Measurements from ENCODE around the gene TTC21A. TPM values are rescaled to one million over a fixed set of nuclear protein-coding genes. Genes with fewer than 3 reads are reported as not detected.

TTC21A gene
- total and polyA plus RNA-seq, 7 donors = 0.60 to 7.1 (median 4.3) TPM

- no peaks in the 10 kb centered on the region for H3K9me3 ChIP-seq
- no peak for DNase-seq
- no peak overlapping the region for H3K27ac ChIP-seq
- no peaks in the 10 kb centered on the region for H3K27me3 ChIP-seq
- intact Hi-C loops (cut with DNase I) = loop anchor here (2.0 kb wide), 1 partner anchor 190 kb away; no protein-coding TSS in a partner anchor
- 81 to 85% methylated on average over 5 of the region's 5 CpGs for WGBS, 2 donors
- peaks cover 0 to 39% (median 29%) of the 10 kb centered on the region in 4 donors for H3K4me1 ChIP-seq
- H3K36me3 ChIP-seq = peaks cover 5 to 58% (median 30%) of the 10 kb centered on the region in 4 donors
- TF ChIP-seq CTCF (IDR thresholded peaks at IDR 0.05) (peak in 3 of 4 experiments; percentile 18 to 58 (median 35)), POLR2A (IDR thresholded peaks at IDR 0.05) (no peak)
- H3K4me3 ChIP-seq = no peak overlapping the region
These were observed 6.3 kb upstream of the TTC21A start for GRCh38 chr3:39101022-39101689.

- intact Hi-C loops (cut with DNase I) = no loop called here
These were observed 4.8 kb upstream of the TTC21A start for GRCh38 chr3:39102504-39103323.

GRCh38 chr3:39103324-39103693 lies 4.2 kb upstream of the TTC21A start:
- H3K36me3 ChIP-seq = peaks cover 3 to 37% (median 19%) of the 10 kb centered on the region in 4 donors
- intact Hi-C loops (cut with DNase I) = no loop called here
- WGBS, 2 donors = 79 to 82% methylated on average over 4 of the region's 4 CpGs
- H3K27ac ChIP-seq = no peak overlapping the region
- TF ChIP-seq EP300 (IDR thresholded peaks at IDR 0.05) = no peak
- TF ChIP-seq POLR2AphosphoS5 (IDR thresholded peaks at IDR 0.05) = no peak
- no peak for TF ChIP-seq CTCF (IDR thresholded peaks at IDR 0.05)
- no peak for TF ChIP-seq POLR2A (IDR thresholded peaks at IDR 0.05)
- H3K27me3 ChIP-seq = no peaks in the 10 kb centered on the region
- H3K4me3 ChIP-seq = no peak overlapping the region
- H3K9me3 ChIP-seq = no peaks in the 10 kb centered on the region
- peaks cover 0 to 52% (median 39%) of the 10 kb centered on the region in 4 donors for H3K4me1 ChIP-seq
- DNase-seq = no peak

More at GRCh38 chr3:39102504-39103323, 4.8 kb upstream of the TTC21A start:
- Histone ChIP-seq H3K27me3 (no peaks in the 10 kb centered on the region), H3K36me3 (peaks cover 5 to 43% (median 23%) of the 10 kb centered on the region in 4 donors), H3K4me3 (no peak overlapping the region), H3K4me1 (peaks cover 0 to 46% (median 34%) of the 10 kb centered on the region in 4 donors), H3K9me3 (no peaks in the 10 kb centered on the region), H3K27ac (no peak overlapping the region)
- no peak for DNase-seq
- 90 to 93% methylated on average over 8 of the region's 8 CpGs for WGBS, 2 donors
- no peak for TF ChIP-seq EP300 (IDR thresholded peaks at IDR 0.05)
- no peak for TF ChIP-seq POLR2AphosphoS5 (IDR thresholded peaks at IDR 0.05)
- no peak for TF ChIP-seq POLR2A (IDR thresholded peaks at IDR 0.05)
- TF ChIP-seq CTCF (IDR thresholded peaks at IDR 0.05) = no peak

GRCh38 chr3:39103791-39104552 lies 3.5 kb upstream of the TTC21A start:
- WGBS, 2 donors = 57 to 81% methylated on average over 6 of the region's 6 CpGs
- Histone ChIP-seq H3K4me1 (peaks cover 0 to 59% (median 43%) of the 10 kb centered on the region in 4 donors), H3K36me3 (peaks cover 0 to 30% (median 12%) of the 10 kb centered on the region in 4 donors), H3K27me3 (no peaks in the 10 kb centered on the region), H3K4me3 (no peak overlapping the region), H3K9me3 (no peaks in the 10 kb centered on the region), H3K27ac (no peak overlapping the region)
- DNase-seq = no peak
- TF ChIP-seq POLR2AphosphoS5 (IDR thresholded peaks at IDR 0.05) (no peak), POLR2A (IDR thresholded peaks at IDR 0.05) (no peak), EP300 (IDR thresholded peaks at IDR 0.05) (no peak)
- intact Hi-C loops (cut with DNase I) = no loop called here

Measured in sigmoid colon (tissue), 7 donors.